ENCODE data around the gene CD151. TPM values are rescaled to one million over a fixed set of nuclear protein-coding genes. Genes with fewer than 3 reads are reported as not detected.
A peak's percentile ranks its signal among the peaks of the same experiment; 100 is the strongest.

Gene CD151
- total and polyA plus RNA-seq, 2 experiments from 2014 or later: 248 to 356 TPM

GRCh38 chr11:821512-822371 is 11.0 kb upstream of the CD151 start:
- Histone ChIP-seq H3K4me2 (peak overlapping the region; percentile 91), H3K79me2 (peaks cover 19% of the 10 kb centered on the region), H3K4me1 (ENCODE audit: insufficient read depth) (peaks cover 24% of the 10 kb centered on the region), H3K27me3 (peaks cover 9% of the 10 kb centered on the region), H3K4me3 (no peak overlapping the region), H4K20me1 (ENCODE audit: insufficient read depth, poor library complexity, severe bottlenecking) (peaks cover 16% of the 10 kb centered on the region), H2AFZ (no peak overlapping the region), H3K36me3 (replicated peaks; ENCODE audit: insufficient read depth, low read depth) (no peaks in the 10 kb centered on the region), H3K9me2 (replicated peaks; ENCODE audit: insufficient read depth) (no peaks in the 10 kb centered on the region), H3K9me3 (ENCODE audit: low read depth) (no peaks in the 10 kb centered on the region), H3K27ac (no peak overlapping the region)
- WGBS (ENCODE audit: low lambda C conversion rate, missing lambda C conversion rate): 96% methylated on average over 19 of the region's 22 CpGs
- no peak for DNase-seq (ENCODE audit: low spot score)
- no peak for TF ChIP-seq CTCF (IDR thresholded peaks at IDR 0.05; ENCODE audit: poor library complexity)
- TF ChIP-seq EZH2phosphoT487 (IDR thresholded peaks at IDR 0.05; ENCODE audit: low read depth, severe bottlenecking, unreplicated experiment): no peak
- no peak for TF ChIP-seq EZH2 (IDR thresholded peaks at IDR 0.05; ENCODE audit: borderline replicate concordance)

- Histone ChIP-seq H3K4me1 (ENCODE audit: insufficient read depth) (peaks cover 31% of the 10 kb centered on the region), H3K4me3 (no peak overlapping the region), H3K27me3 (peaks cover 16% of the 10 kb centered on the region), H4K20me1 (ENCODE audit: insufficient read depth, poor library complexity, severe bottlenecking) (peaks cover 16% of the 10 kb centered on the region), H3K36me3 (replicated peaks; ENCODE audit: insufficient read depth, low read depth) (no peaks in the 10 kb centered on the region), H3K9me2 (replicated peaks; ENCODE audit: insufficient read depth) (no peaks in the 10 kb centered on the region), H3K79me2 (peaks cover 19% of the 10 kb centered on the region), H3K9me3 (ENCODE audit: low read depth) (no peaks in the 10 kb centered on the region), H3K27ac (no peak overlapping the region), H2AFZ (no peak overlapping the region), H3K4me2 (no peak overlapping the region)
- no peak for DNase-seq (ENCODE audit: low spot score)
- WGBS (ENCODE audit: low lambda C conversion rate, missing lambda C conversion rate): 94% methylated on average over 18 of the region's 53 CpGs
- TF ChIP-seq CTCF (IDR thresholded peaks at IDR 0.05; ENCODE audit: poor library complexity): no peak
- no peak for TF ChIP-seq EZH2 (IDR thresholded peaks at IDR 0.05; ENCODE audit: borderline replicate concordance)
- TF ChIP-seq EZH2phosphoT487 (IDR thresholded peaks at IDR 0.05; ENCODE audit: low read depth, severe bottlenecking, unreplicated experiment): no peak
These were observed 9.1 kb upstream of the CD151 start for GRCh38 chr11:823441-824291.

- H3K27me3 ChIP-seq: peaks cover 21% of the 10 kb centered on the region
- no peak overlapping the region for H3K4me3 ChIP-seq
- no peak overlapping the region for H3K4me2 ChIP-seq
- peaks cover 16% of the 10 kb centered on the region for H4K20me1 ChIP-seq (ENCODE audit: insufficient read depth, poor library complexity, severe bottlenecking)
- 97% methylated on average over 32 of the region's 59 CpGs for WGBS (ENCODE audit: low lambda C conversion rate, missing lambda C conversion rate)
- H3K9me2 ChIP-seq (replicated peaks; ENCODE audit: insufficient read depth): no peaks in the 10 kb centered on the region
- peaks cover 29% of the 10 kb centered on the region for H3K4me1 ChIP-seq (ENCODE audit: insufficient read depth)
- DNase-seq (ENCODE audit: low spot score): no peak
- H2AFZ ChIP-seq: no peak overlapping the region
- no peak overlapping the region for H3K27ac ChIP-seq
- no peak for TF ChIP-seq CTCF (IDR thresholded peaks at IDR 0.05; ENCODE audit: poor library complexity)
- TF ChIP-seq EZH2 (IDR thresholded peaks at IDR 0.05; ENCODE audit: borderline replicate concordance): no peak
- TF ChIP-seq EZH2phosphoT487 (IDR thresholded peaks at IDR 0.05; ENCODE audit: low read depth, severe bottlenecking, unreplicated experiment): no peak
- H3K79me2 ChIP-seq: peaks cover 19% of the 10 kb centered on the region
- no peaks in the 10 kb centered on the region for H3K36me3 ChIP-seq (replicated peaks; ENCODE audit: insufficient read depth, low read depth)
- no peaks in the 10 kb centered on the region for H3K9me3 ChIP-seq (ENCODE audit: low read depth)
These were observed 8.4 kb upstream of the CD151 start for GRCh38 chr11:824292-824880.
